Mononuclear cell (primary cell): ENCODE measurements around the gene FRMD3. TPM values are rescaled to one million over a fixed set of nuclear protein-coding genes. Genes with fewer than 3 reads are reported as not detected.
"Not testable (repeated sequence)": the region's sequence is repeated elsewhere in the genome, so short reads cannot be mapped to it uniquely, and the experiment has no call there.

Experiments
- H3K27me3 ChIP-seq: 2 replicates; pipeline ENCODE4 v1.6.0; 2011; ENCODE audit warnings: low read length, control low read depth; ENCODE audit not compliant: insufficient read depth
- H3K4me1 ChIP-seq: 2 replicates; pipeline ENCODE4 v1.5.1; 2011; ENCODE audit warnings: mild to moderate bottlenecking, low read length, control low read depth; ENCODE audit not compliant: insufficient read depth
- H3K4me3 ChIP-seq: 2 replicates; pipeline ENCODE4 v1.5.1; 2011; ENCODE audit warnings: mild to moderate bottlenecking, low read length, moderate library complexity
- H3K9me3 ChIP-seq: 2 replicates; pipeline ENCODE4 v1.5.1; 2011; ENCODE audit warnings: low read depth, mild to moderate bottlenecking, control low read depth, low read length
- total RNA-seq: library from RNA; depleted of rRNA; stranded (reverse); fragments of >200 nt; gene quantifications from one replicate; pipeline ENCODE4 v1.2.3, GENCODE V29; 2012

Gene FRMD3
- total RNA-seq, 1 donor, result 15.1 TPM

GRCh38 chr9:83387401-83388185, 150.6 kb downstream of the FRMD3 start:
- no peak overlapping the region for H3K4me3 ChIP-seq
- no peaks in the 10 kb centered on the region for H3K27me3 ChIP-seq
- H3K9me3 ChIP-seq, result no peaks in the 10 kb centered on the region
- H3K4me1 ChIP-seq, result no peaks in the 10 kb centered on the region

- Histone ChIP-seq H3K27me3 (no peaks in the 10 kb centered on the region), H3K4me3 (no peak overlapping the region), H3K4me1 (no peaks in the 10 kb centered on the region), H3K9me3 (no peaks in the 10 kb centered on the region)
These were observed 152.9 kb downstream of the FRMD3 start for GRCh38 chr9:83385317-83385716.

- H3K9me3 ChIP-seq, result no peaks in the 10 kb centered on the region
- no peaks in the 10 kb centered on the region for H3K27me3 ChIP-seq
- H3K4me3 ChIP-seq, result no peak overlapping the region
- H3K4me1 ChIP-seq, result no peaks in the 10 kb centered on the region
These were observed 154.0 kb downstream of the FRMD3 start for GRCh38 chr9:83384214-83384613.

DNA sequence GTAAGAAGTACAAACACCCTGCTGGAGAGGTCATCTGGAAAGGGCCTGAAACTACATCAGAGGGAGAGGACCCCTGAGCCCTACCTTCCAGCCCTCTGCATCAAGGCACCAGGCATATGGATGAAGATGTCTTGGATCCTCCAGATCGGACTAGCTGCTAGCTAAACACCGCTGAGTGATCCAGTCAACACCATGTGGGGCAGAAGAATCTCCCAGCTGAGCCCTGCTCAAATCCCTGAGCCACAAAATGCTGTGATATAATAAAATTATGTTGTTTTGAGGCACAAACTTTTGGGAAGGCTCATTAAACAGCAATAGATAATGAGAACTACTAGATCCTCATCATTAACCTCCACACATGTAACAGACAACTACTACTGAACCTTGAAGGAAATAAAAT, 155.2 kb downstream of the FRMD3 start:
- H3K27me3 ChIP-seq, result no peaks in the 10 kb centered on the region
- H3K4me3 ChIP-seq, result no peak overlapping the region
- H3K9me3 ChIP-seq, result no peaks in the 10 kb centered on the region
- H3K4me1 ChIP-seq, result no peaks in the 10 kb centered on the region

DNA sequence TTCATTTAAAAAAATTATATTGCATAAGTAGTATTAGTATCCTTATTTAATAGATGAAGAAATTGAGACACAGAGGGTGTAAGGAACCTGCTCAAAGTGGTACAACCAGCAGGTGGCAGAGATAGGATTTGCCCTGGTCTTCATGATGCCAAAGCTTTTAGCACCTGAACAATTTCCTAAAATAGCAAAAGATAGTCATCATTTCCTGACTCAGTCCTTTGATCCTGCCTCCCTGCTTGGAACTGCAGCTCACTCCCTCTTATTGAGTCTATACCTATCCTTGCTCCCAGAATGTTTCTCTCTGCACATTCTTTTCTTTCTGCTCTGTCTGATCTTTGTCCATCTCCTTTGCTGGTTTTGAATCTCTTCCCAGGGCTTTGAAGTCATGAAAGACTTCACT, 155.8 kb downstream of the FRMD3 start:
- no peaks in the 10 kb centered on the region for H3K4me1 ChIP-seq
- H3K27me3 ChIP-seq, result no peaks in the 10 kb centered on the region
- H3K4me3 ChIP-seq, result no peak overlapping the region

GRCh38 chr9:83379045-83379444, 159.2 kb downstream of the FRMD3 start:
- H3K4me3 ChIP-seq, result no peak overlapping the region
- H3K9me3 ChIP-seq, result no peaks in the 10 kb centered on the region
- no peaks in the 10 kb centered on the region for H3K4me1 ChIP-seq
- no peaks in the 10 kb centered on the region for H3K27me3 ChIP-seq

More for the DNA sequence above, 155.8 kb downstream of the FRMD3 start:
- H3K9me3 ChIP-seq, result no peaks in the 10 kb centered on the region

GRCh38 chr9:83372957-83373356, 165.2 kb downstream of the FRMD3 start:
- no peak overlapping the region for H3K4me3 ChIP-seq
- H3K27me3 ChIP-seq, result no peaks in the 10 kb centered on the region
- H3K4me1 ChIP-seq, result no peaks in the 10 kb centered on the region
- H3K9me3 ChIP-seq, result no peaks in the 10 kb centered on the region

DNA sequence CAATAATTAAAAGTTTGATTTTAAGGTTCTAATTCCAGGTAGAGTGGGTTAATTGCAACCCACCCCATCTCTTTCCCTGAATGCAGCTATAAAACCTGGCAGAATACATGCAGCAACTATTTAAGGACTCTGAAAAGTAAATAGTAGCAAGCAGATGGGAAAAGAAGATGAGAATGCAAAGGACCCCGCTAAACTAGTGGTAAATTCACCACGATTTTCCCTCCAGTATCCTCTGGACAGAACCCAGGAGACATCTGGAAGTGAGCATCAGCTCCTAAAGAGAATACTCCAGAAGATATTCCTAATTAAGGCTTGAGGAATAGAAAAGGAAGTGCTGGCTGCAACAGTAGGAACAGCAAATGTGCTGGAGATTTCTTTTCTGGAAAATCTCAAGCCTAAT, 170.9 kb downstream of the FRMD3 start:
- H3K4me3 ChIP-seq, result no peak overlapping the region
- no peaks in the 10 kb centered on the region for H3K27me3 ChIP-seq
- H3K9me3 ChIP-seq, result no peaks in the 10 kb centered on the region
- H3K4me1 ChIP-seq, result no peaks in the 10 kb centered on the region

DNA sequence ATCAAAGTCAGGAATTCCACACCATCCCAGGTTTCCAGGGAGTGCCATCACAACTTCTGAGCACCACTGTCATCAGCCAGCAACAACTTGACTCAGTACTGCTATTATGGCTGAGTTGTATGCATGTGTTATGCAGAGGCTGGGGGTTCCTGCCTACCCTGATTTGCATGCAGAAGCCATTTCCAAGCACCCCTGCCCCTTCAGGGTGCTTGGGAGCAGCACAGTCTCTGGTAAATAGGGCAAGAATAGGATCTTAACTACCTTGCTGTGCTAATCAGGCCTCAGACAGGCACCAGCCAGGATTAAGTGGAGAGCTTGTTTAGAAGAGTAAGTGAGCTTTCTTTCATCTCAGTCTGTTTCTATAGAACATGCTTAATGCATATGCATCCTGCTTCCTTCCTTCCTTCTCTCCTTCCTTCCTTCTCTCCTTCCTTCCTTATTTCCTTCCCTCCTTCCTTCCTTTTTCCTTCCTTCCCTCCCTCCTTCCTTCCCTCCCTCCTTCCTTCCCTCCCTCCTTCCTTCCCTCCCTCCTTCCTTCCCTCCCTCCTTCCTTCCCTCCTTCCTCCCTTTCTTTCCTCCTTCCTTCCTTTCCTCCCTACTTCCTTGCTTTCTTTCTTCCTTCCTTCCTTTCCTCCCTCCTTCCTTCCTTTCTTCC, 175.7 kb downstream of the FRMD3 start:
- H3K27me3 ChIP-seq, result no peaks in the 10 kb centered on the region
- no peak overlapping the region for H3K4me3 ChIP-seq
- no peaks in the 10 kb centered on the region for H3K4me1 ChIP-seq
- H3K9me3 ChIP-seq, result no peaks in the 10 kb centered on the region

DNA sequence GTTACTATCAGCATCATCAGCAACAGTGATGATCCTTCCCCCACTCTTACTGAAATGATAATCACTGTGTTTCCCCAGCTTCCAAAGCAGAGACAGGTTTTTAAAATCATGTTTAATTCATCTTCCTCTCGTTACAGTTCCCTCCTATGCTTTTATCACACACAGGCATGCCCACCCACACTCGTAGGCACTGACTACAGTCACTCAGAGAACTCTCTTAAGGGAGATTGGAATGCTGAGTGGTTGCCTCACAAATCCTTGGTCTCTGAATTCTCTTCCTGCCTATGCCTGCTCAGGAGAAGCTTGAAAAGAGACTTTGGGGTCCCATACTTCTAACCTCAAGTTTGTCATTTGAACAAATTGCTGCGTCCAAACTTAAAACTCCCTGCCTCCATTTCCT, 179.2 kb downstream of the FRMD3 start:
- Histone ChIP-seq H3K9me3 (no peaks in the 10 kb centered on the region), H3K4me3 (no peak overlapping the region), H3K4me1 (no peaks in the 10 kb centered on the region), H3K27me3 (no peaks in the 10 kb centered on the region)

DNA sequence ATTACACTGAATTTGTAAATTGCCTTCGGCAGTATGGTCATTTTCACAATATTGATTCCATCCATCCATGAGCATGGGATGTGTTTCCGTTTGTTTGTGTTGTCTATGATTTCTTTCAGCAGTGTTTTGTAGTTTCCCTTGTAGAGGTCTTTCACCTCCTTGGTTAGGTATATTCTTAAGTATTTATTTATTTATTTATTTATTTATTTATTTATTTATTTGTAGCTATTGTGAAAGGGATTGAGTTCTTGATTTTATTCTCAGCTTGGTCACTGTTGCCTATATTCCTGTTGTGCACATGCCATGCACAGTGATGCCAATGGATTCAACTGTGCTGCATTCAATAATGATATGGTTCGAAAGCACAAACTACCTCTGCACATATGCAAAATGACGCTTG, 179.7 kb downstream of the FRMD3 start:
- H3K27me3 ChIP-seq, H3K4me3 ChIP-seq, H3K4me1 ChIP-seq, H3K9me3 ChIP-seq: not testable (repeated sequence)

DNA sequence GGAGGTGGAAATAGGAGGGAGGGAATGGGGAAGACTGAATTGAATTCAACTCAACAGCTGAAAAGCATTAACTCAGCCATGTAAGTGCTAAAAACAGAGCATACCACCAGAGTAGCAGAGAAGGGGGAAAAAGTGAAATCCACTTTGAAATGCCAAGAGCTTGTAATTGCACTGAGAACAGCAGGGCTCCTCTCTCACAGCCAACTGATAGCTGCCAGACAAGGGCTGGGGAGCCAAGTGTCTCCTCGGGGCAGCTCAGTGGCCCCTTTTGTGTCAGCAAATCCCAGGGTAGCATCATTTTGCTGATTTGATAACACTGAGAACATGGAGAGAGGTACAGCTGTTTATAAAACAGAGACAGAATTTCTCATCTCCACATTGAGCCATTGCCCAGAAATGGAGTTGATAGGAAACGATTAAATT, 182.5 kb downstream of the FRMD3 start:
- no peaks in the 10 kb centered on the region for H3K27me3 ChIP-seq
- H3K4me3 ChIP-seq, result no peak overlapping the region
- H3K4me1 ChIP-seq, result no peaks in the 10 kb centered on the region
- no peaks in the 10 kb centered on the region for H3K9me3 ChIP-seq

- Histone ChIP-seq H3K9me3 (no peaks in the 10 kb centered on the region), H3K27me3 (no peaks in the 10 kb centered on the region), H3K4me3 (no peak overlapping the region), H3K4me1 (no peaks in the 10 kb centered on the region)
These were observed 183.2 kb downstream of the FRMD3 start for GRCh38 chr9:83355024-83355444.

DNA sequence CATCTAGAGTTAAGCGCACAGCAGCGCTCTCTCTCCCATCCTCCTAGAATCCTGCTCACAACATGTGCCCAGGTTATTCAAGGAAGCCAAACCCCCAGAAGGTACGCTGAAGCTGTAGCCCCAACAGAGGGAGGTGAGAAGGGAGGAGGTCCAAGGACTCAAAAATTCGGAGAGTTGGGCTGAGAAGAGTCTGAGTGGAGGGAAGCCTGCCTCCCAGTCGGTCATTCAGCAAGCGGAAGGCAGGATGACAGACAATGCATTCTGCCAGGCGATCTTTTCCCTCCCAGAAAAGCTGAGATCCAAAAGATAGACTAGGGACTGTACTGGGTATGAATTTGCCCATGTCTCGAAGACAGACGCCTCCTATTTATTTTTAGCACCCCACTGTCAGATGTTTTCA, 189.2 kb downstream of the FRMD3 start:
- H3K27me3 ChIP-seq, result no peaks in the 10 kb centered on the region
- H3K9me3 ChIP-seq, result no peaks in the 10 kb centered on the region

DNA sequence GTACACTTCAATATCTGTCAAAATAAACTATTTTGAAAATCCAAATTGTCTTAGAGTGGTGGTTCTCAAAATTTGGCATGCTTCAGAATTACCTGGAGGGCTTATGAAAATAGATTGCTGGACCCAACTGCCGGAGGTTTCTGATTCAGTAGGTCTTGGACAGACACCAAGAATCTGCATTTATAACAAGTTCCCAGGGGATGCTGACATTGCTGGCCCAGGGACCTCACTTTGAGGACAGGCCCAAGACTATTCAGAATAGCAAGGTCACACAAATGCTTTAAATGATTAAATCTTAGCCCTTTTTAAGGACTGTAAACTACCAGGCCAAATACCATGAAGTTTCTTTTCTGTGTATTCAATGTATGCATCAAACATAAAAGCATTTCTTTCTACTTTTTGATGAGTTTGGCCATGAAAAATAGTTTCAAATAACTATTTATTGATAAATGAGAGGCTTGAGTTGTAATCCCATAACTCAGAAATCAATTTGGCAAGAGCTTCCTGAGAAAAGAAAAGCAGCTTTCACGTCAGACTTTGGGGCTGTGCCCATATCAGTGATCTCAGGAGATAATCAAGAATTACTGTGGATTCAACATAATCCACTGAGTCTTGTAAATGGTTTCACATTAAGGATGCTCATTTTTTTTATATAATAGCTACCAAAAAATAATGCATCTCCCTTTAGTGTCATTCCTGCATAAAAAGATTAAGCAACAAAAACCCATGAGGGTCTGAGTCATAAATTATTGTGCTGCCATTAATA, 191.4 kb downstream of the FRMD3 start:
- no peak overlapping the region for H3K4me3 ChIP-seq
- H3K4me1 ChIP-seq, result no peaks in the 10 kb centered on the region
- no peaks in the 10 kb centered on the region for H3K27me3 ChIP-seq
- no peaks in the 10 kb centered on the region for H3K9me3 ChIP-seq

More for the DNA sequence above, 189.2 kb downstream of the FRMD3 start:
- Histone ChIP-seq H3K4me3 (no peak overlapping the region), H3K4me1 (no peaks in the 10 kb centered on the region)
